HG03064 (cell line): ENCODE results near the gene RBBP8NL.

ENCODE experiments used
- ATAC-seq: cut with Tn5 transposase; IDR thresholded peaks from one replicate; pipeline ENCODE4 v1.9.1; 2021; ENCODE audit warnings: low read depth; ENCODE audit not compliant: unreplicated experiment

The RBBP8NL gene

GRCh38 chr20:62423326-62423706 is 4.0 kb downstream of the RBBP8NL start:
- no peak for ATAC-seq

GRCh38 chr20:62422636-62423325 is 4.6 kb downstream of the RBBP8NL start:
- ATAC-seq = no peak

- ATAC-seq = no peak
Measured at GRCh38 chr20:62421716-62421990, 5.7 kb downstream of the RBBP8NL start.

DNA sequence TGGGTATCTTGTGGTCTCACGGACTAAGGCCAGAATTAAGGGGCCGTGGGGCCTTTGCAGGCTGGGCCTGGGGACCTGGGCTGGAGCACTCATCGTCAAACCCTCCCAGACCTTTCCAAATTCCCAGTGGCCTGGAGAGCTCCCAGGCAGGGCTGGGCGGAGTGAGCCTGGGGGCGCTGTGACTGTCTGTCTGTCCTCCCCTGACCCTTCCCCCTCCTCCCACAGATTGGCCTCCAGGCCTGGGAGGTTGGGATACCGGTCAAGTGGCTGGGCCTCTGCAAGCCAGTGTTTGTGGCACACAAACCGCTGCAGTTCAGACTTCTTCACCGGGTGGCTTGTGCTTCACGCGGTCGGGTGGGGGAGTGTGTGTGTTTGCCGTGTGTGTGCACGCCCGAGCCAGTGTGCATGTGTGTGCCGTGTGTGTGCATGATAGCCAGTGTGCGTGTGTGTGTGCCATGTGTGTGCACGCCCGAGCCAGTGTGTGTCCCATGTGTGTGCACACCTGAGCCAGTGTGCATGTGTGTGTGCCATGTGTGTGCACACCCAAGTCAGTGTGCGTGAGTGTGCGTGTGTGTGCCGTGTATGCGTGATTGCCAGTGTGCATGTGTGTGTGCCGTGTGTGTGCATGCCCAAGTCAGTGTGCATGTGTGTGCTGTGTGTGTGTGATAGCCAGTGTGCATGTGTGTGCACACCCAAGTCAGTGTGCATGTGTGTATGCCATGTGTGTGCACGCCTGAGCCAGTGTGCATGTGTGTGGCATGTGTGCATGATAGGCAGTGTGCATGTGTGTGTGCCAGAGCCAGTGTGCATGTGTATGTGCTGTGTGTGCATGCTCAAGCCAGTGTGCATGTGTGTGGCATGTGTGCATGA is 6.3 kb downstream of the RBBP8NL start:
- ATAC-seq = no peak

DNA sequence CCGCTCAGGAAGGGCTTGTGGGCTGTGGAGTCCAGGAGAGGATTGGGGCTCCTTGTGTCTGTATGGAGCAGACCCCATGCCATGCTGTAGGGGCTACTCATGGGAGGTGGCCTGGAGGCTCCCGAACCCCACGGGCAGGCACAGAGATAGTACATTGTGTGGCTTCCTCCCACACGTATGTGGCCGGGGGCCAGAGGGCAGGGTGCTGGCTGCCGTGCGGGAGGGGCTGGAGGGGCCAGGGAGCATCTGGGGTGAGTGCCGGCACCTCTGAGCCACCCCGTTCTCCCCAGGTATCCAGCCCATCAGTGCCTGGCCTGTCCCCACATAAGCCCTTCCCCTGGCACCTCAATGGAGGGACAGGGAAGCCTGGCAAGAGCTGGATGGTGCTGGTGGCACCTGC is 7.6 kb downstream of the RBBP8NL start:
- no peak for ATAC-seq

DNA sequence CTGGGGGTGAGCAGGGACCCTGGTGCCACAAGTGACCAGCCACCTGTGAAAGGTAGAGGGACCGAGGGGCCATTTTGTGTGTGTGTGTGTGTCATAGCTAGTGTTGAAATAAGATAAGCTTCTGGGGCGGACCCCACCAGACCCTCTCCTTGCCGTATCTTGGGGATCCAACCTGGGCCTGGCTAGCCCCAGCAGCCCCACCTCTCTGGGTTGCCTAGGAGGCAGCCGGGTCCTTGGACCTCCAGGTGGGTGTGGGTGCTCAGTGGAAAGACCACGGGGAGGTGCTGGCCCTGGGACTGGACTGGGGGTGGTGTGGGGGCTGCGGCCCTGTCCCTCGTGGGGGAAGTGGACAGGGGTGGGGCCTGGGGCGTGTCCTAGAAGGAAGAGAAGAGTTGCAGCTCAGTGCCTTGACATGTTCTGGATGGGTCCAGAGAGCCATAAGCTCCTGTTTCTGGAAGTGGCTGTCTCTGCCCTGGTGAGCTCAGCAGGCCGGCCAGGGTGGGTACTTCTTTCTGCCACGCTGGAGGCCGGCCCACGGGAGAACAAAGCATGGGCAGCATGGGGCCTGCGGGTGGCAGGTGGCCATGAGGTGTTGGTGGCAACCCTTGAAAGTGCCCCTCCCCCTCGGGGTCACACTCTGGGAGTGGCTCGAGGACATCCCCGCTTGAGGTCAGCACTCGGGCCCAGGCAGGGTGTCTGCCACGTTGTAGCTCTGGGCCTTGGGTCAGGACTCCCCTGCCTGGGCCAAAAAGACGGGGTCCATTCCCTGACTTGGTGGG is 8.4 kb downstream of the RBBP8NL start:
- ATAC-seq = no peak

- ATAC-seq = no peak
Measured at GRCh38 chr20:62417981-62418708, 9.2 kb downstream of the RBBP8NL start.

GRCh38 chr20:62416651-62417637 is 10.4 kb downstream of the RBBP8NL start:
- no peak for ATAC-seq

GRCh38 chr20:62415354-62416111 is 11.8 kb downstream of the RBBP8NL start:
- no peak for ATAC-seq

GRCh38 chr20:62413896-62414481 is 13.3 kb downstream of the RBBP8NL start:
- no peak for ATAC-seq

GRCh38 chr20:62413025-62413570 is 14.2 kb downstream of the RBBP8NL start:
- ATAC-seq = no peak

DNA sequence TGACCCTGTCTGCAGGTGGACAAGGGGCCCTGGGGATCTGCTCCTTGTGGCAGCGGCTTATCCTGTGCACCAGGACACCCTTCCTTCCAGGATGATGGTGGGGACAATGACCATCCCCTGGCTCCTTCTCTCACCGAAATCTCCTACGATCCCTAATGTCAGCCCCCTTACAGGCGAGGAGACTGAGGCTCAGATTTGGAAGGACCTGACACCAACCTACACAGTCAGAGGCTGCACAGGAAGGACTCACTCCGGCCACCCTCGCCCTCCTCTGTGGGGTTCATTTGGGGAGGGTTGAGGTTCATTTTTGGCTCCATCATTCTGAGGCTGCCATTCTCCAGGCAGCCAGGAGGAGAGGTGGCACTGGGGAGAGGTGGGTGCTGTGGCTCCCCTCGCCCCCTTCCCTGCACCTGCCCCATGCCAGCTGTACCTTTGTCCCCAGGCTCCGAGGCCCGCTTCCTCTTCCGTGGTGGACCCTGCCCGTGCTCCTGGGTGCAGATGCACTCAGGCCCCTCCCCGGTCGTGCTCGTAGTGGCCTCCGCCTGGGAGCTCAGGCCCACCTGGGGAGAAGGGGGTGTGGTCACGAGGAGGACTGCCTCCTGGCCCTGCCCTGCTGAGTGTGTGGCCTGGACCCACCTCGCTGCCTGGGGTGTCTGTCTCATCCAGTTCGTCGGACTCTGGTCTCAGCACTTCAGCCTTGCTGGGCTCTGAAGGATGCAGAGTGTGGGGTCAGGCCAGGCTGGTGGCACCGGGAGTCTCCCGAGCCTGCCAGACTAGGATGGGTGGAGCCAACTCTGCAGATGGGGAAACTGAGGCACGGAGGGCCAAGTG is 14.9 kb downstream of the RBBP8NL start:
- ATAC-seq = no peak

DNA sequence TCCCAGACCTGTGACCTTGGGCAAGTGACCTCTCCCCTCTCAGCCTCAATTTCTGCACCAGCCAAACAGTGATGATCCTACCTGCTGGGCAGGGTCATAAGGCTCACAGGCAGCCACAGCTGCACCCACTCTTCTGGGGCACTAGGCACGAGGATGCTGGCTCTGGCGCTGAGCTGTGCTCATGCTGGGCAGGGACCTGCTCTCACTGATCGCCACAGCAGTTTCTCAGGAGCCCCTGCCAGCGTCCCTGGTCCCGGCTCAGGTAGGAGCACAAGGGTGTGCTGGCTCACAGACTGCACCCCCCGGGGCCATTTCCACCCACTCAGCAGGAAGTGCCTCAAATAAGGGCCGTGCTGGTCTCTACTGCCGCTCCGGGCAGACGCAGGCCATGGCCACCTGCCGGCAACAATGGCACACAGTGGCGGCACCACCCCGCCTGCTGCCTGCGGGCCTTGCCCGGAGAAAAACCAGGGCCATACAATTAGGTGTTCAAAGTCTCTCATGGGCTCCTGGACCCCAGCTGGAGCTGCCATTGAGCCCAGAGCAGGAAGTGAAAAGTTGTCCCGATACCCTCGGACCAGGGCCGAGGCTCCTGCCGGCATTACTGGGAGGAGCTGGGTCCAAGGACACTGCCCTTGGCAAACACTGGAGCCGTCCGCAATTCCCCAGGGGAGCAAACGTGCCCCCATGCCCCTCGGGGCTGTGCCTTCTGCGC is 15.7 kb downstream of the RBBP8NL start:
- ATAC-seq = no peak

DNA sequence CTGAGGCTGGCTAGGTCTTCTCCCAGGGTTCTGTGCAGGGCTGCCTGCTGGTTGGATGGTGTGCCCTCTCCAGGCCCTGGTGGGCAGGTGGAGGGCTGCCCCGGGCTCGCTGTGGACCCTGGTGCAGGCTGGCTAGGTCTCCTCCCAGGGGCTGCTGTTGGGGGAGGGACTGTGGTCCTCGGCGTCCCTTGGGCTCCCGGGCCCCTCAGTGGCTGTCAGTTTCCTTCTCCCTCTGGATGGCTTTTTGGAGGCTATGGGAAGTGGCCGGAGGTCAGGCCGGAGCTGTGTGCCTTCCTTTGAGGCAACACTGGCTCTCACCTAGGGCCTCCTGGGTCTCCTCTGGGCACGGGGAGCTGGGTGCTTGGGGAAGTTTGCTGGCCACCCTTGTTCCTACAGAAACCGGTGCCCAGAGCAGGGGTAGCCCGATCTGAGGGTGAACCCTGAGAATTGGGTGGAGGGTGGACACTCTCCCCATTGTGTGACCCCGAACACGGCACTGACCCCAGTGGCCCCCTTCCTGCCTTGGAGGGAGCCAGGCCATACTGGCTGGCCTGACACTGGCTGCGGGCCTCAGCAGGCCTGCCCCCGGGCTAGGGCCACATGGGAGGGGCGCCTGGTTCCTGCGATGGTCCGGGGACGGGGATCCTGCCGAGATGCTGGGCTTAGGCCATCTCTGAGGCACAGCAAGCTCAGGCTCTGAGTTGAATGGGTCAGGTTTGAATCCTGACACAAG is 16.4 kb downstream of the RBBP8NL start:
- ATAC-seq = no peak

- no peak for ATAC-seq
Measured at GRCh38 chr20:62409931-62410745, 17.2 kb downstream of the RBBP8NL start.
